Naive thymus-derived CD4-positive, alpha-beta T cell (primary cell): ENCODE measurements around the gene TIAM1. TPM values are rescaled to one million over a fixed set of nuclear protein-coding genes. Genes with fewer than 3 reads are reported as not detected.

Experiments used
- ATAC-seq: fragments of 150-1000 bp; cut with Tn5 transposase; 2 replicates; pipeline ENCODE4 v1.10.0; 2021; ENCODE audit warnings: mild to moderate bottlenecking, moderate library complexity
- CTCF ChIA-PET: fragments of 350-600 bp; sonication (Branson Sonifier 250); formaldehyde crosslinking; loops from one replicate; lab custom pipeline; 2021; ENCODE audit warnings: antibody characterized with exemption; lab: Charles Lee
- POLR2A ChIA-PET: fragments of 350-600 bp; sonication (Branson Sonifier 250); formaldehyde crosslinking; loops from one replicate; lab custom pipeline; 2021; ENCODE audit warnings: antibody characterized with exemption, inconsistent platforms; lab: Charles Lee
- DNase-seq, 9 donors: peaks; one replicate each; pipeline versions ENCODE4 v3.0.0 to v3.0.0-alpha.2; 2020 to 2022; ENCODE audit warnings: mixed read lengths in 1 of 9
- H3K27ac ChIP-seq: one replicate; pipeline ENCODE4 v1.7.0; 2013; ENCODE audit warnings: mild to moderate bottlenecking, low read depth, low read length, moderate library complexity
- H3K27me3 ChIP-seq, 2 donors: one replicate each; pipeline ENCODE4 v1.7.0; 2013; ENCODE audit warnings: low read length in 2 of 2, mild to moderate bottlenecking in 2 of 2, moderate library complexity in 2 of 2; ENCODE audit not compliant: control insufficient read depth in 2 of 2, insufficient read depth in 2 of 2
- H3K36me3 ChIP-seq, 3 experiments: 1 replicate in 2 of 3; 2 replicates in 1 of 3; pipeline ENCODE4 v1.7.0; 2013; ENCODE audit warnings: low read length in 3 of 3, mild to moderate bottlenecking in 3 of 3, moderate library complexity in 1 of 3; ENCODE audit not compliant: insufficient read depth in 3 of 3, control insufficient read depth in 2 of 3
- H3K4me1 ChIP-seq, 2 donors: one replicate each; pipeline ENCODE4 v1.7.0; 2013; ENCODE audit warnings: low read length in 2 of 2, mild to moderate bottlenecking in 2 of 2, moderate library complexity in 1 of 2; ENCODE audit not compliant: control insufficient read depth in 2 of 2, insufficient read depth in 2 of 2
- H3K4me3 ChIP-seq: 2 replicates; pipeline ENCODE4 v1.7.0; 2013; ENCODE audit warnings: mild to moderate bottlenecking, low read length
- H3K9me3 ChIP-seq, 3 experiments: 1 replicate in 2 of 3; 2 replicates in 1 of 3; pipeline ENCODE4 v1.7.0; 2013; ENCODE audit warnings: low read length in 3 of 3; ENCODE audit not compliant: control insufficient read depth in 2 of 3
- H3K27ac Mint-ChIP-seq, 9 donors: one replicate each; pipeline ENCODE4 v1.8.0; 2020 to 2022; ENCODE audit warnings: mixed read lengths in 9 of 9, mild to moderate bottlenecking in 8 of 9, moderate library complexity in 5 of 9, inconsistent platforms in 2 of 9
- H3K27me3 Mint-ChIP-seq, 5 donors: one replicate each; pipeline ENCODE4 v1.8.0; 2021 to 2022; ENCODE audit warnings: mixed read lengths in 5 of 5, mild to moderate bottlenecking in 1 of 5
- H3K36me3 Mint-ChIP-seq, 5 donors: one replicate each; pipeline ENCODE4 v1.8.0; 2020 to 2022; ENCODE audit warnings: mixed read lengths in 5 of 5, mild to moderate bottlenecking in 3 of 5, inconsistent platforms in 1 of 5
- H3K4me1 Mint-ChIP-seq, 7 donors: one replicate each; pipeline ENCODE4 v1.8.0; 2020 to 2022; ENCODE audit warnings: mixed read lengths in 7 of 7, mild to moderate bottlenecking in 3 of 7, inconsistent platforms in 1 of 7
- H3K4me3 Mint-ChIP-seq, 10 donors: one replicate each; pipeline ENCODE4 v1.8.0; 2020 to 2022; ENCODE audit warnings: mild to moderate bottlenecking in 10 of 10, mixed read lengths in 10 of 10, moderate library complexity in 6 of 10, inconsistent platforms in 2 of 10
- H3K9me3 Mint-ChIP-seq, 11 donors: one replicate each; pipeline ENCODE4 v1.8.0; 2020 to 2022; ENCODE audit warnings: mixed read lengths in 11 of 11, mild to moderate bottlenecking in 4 of 11, inconsistent platforms in 1 of 11, moderate library complexity in 1 of 11
- intact Hi-C, 2 donors: fragments of 100-400 bp; cut with micrococcal nuclease; formaldehyde crosslinking; loops; one replicate each; pipeline ENCODE4 v1.15.1; 2023
- polyA plus RNA-seq, 2 donors: library from polyadenylated mRNA; unstranded; fragments of 300-500 nt; fragmentation: Illumina TruSeq; gene quantifications; one replicate each; pipeline ENCODE4 v1.2.3, GENCODE V29; 2021
- total RNA-seq, 6 experiments: library from RNA in 5 of 6; stranded (reverse) in 5 of 6; gene quantifications; 1 replicate in 5 of 6; 2 replicates in 1 of 6; pipeline ENCODE4 v1.2.3 and lab custom pipeline; 2021 to 2026

The TIAM1 gene, protein sequence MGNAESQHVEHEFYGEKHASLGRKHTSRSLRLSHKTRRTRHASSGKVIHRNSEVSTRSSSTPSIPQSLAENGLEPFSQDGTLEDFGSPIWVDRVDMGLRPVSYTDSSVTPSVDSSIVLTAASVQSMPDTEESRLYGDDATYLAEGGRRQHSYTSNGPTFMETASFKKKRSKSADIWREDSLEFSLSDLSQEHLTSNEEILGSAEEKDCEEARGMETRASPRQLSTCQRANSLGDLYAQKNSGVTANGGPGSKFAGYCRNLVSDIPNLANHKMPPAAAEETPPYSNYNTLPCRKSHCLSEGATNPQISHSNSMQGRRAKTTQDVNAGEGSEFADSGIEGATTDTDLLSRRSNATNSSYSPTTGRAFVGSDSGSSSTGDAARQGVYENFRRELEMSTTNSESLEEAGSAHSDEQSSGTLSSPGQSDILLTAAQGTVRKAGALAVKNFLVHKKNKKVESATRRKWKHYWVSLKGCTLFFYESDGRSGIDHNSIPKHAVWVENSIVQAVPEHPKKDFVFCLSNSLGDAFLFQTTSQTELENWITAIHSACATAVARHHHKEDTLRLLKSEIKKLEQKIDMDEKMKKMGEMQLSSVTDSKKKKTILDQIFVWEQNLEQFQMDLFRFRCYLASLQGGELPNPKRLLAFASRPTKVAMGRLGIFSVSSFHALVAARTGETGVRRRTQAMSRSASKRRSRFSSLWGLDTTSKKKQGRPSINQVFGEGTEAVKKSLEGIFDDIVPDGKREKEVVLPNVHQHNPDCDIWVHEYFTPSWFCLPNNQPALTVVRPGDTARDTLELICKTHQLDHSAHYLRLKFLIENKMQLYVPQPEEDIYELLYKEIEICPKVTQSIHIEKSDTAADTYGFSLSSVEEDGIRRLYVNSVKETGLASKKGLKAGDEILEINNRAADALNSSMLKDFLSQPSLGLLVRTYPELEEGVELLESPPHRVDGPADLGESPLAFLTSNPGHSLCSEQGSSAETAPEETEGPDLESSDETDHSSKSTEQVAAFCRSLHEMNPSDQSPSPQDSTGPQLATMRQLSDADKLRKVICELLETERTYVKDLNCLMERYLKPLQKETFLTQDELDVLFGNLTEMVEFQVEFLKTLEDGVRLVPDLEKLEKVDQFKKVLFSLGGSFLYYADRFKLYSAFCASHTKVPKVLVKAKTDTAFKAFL (N-terminal part only)
- total RNA-seq (100 to 1,000 TPM in 1 of 5 experiments, 10 to 100 TPM in 4; 53.5 to 103 (median 83.8) TPM), polyA plus RNA-seq (10 to 100 TPM; 24.8 to 32.1 TPM), total RNA-seq (lab: John Stamatoyannopoulos, UW) (139 reads per million, percentile 89 among the genes with 10 or more reads in this experiment)

GRCh38 chr21:31343680-31344480 lies at the start of gene TIAM1:
TIAM1 (minus strand) TSS chr21:31344261; CDS start chr21:31266972, 77,289 bp downstream.
- Mint-ChIP-seq H3K4me3 (peak within 1 kb of the TSS; percentile 77 to 99 (median 86)), H3K4me1 (peaks cover 19 to 56% (median 31%) of the 10 kb centered on the region in 7 donors), H3K9me3 (peaks cover 0 to under 1% (median 0%) of the 10 kb centered on the region in 11 donors), H3K36me3 (peaks cover 0 to 25% (median 3%) of the 10 kb centered on the region in 5 donors), H3K27me3 (peaks cover 35 to 49% (median 42%) of the 10 kb centered on the region in 5 donors), H3K27ac (peak within 1 kb of the TSS in 6 of 9 donors; percentile 25 to 84 (median 76))
- ATAC-seq (peak; percentile 73), DNase-seq (no peak)
- no peaks in the 10 kb centered on the region for H3K9me3 ChIP-seq
- H3K27me3 ChIP-seq, result peaks cover 0 to 9% of the 10 kb centered on the region in 2 donors
- ChIA-PET CTCF (no interaction called here), POLR2A (no interaction called here)
- intact Hi-C loops, result no loop called here
- H3K36me3 ChIP-seq, result no peaks in the 10 kb centered on the region
- peaks cover 0 to 8% of the 10 kb centered on the region in 2 donors for H3K4me1 ChIP-seq
- no peak within 1 kb of the TSS for H3K27ac ChIP-seq
- H3K4me3 ChIP-seq, result peak within 1 kb of the TSS; percentile 34

GRCh38 chr21:31387560-31388186 lies 43.6 kb upstream of the TIAM1 start:
- Mint-ChIP-seq H3K36me3 (peaks cover 0 to 5% (median 0%) of the 10 kb centered on the region in 5 donors), H3K27ac (no peak overlapping the region), H3K4me3 (no peak overlapping the region), H3K9me3 (no peaks in the 10 kb centered on the region), H3K27me3 (peaks cover 0 to 6% (median 0%) of the 10 kb centered on the region in 5 donors), H3K4me1 (peaks cover 0 to 8% (median 0%) of the 10 kb centered on the region in 7 donors)
- intact Hi-C loops, result no loop called here
- H3K36me3 ChIP-seq, result no peaks in the 10 kb centered on the region
- POLR2A ChIA-PET, result no interaction called here
- H3K4me1 ChIP-seq, result no peaks in the 10 kb centered on the region
- DNase-seq (no peak), ATAC-seq (no peak)
- no peaks in the 10 kb centered on the region for H3K9me3 ChIP-seq
- H3K27me3 ChIP-seq, result no peaks in the 10 kb centered on the region
- no peak overlapping the region for H3K4me3 ChIP-seq
- no peak overlapping the region for H3K27ac ChIP-seq
- CTCF ChIA-PET, result no interaction called here

DNA sequence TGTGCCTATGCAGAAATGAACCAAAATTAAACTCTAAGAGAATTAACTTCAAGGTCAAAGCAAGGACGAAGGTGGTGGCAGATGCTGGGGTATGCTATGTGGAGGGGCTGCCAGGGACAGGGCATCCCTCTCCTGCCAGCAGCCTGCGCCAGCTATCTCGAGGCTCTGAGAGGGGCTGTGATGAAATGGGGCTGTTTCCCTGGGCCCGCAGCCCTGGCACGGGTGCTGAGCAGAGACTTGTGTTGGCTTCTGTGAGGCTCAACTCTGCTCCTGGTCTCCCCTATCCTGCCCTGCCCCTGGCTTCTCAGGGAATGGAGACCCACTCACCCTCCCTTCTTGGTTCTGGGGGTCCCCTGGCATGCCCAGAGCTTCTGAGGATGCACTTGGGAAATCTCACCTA lies 41.9 kb upstream of the TIAM1 start:
- ChIA-PET CTCF (no interaction called here), POLR2A (no interaction called here)
- H3K4me3 Mint-ChIP-seq, result no peak overlapping the region
- DNase-seq, result no peak
- peaks cover 0 to 12% (median 0%) of the 10 kb centered on the region in 5 donors for H3K36me3 Mint-ChIP-seq
- H3K9me3 ChIP-seq, result no peaks in the 10 kb centered on the region
- intact Hi-C loops, result no loop called here
- no peaks in the 10 kb centered on the region for H3K36me3 ChIP-seq
- no peak overlapping the region for H3K27ac Mint-ChIP-seq
- no peaks in the 10 kb centered on the region for H3K27me3 ChIP-seq
- no peak for ATAC-seq
- no peak overlapping the region for H3K4me3 ChIP-seq
- H3K27ac ChIP-seq, result no peak overlapping the region
- H3K4me1 Mint-ChIP-seq, result peaks cover 0 to 19% (median 9%) of the 10 kb centered on the region in 7 donors
- H3K27me3 Mint-ChIP-seq, result peaks cover 0 to 10% (median 0%) of the 10 kb centered on the region in 5 donors
- no peaks in the 10 kb centered on the region for H3K4me1 ChIP-seq
- H3K9me3 Mint-ChIP-seq, result peaks cover 0 to 2% (median 0%) of the 10 kb centered on the region in 11 donors

DNA sequence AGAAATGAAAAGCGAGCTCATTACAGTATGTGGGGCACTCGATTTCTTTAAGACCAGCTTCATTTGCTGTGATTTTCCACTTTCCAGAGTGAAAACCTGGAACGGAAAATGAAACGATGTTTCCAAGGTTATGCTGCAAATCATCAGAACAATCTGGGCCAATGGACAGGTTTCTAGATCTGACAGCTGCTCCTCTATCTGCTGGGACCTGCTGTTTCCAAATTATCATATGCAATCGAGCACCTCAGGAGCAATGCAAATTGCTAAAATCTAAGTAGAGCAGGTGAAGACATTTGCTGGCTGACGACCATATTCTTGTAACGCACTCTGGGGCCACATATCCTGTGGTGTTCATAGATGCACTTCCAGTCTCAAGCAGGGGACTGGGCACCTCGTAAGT lies 39.7 kb upstream of the TIAM1 start:
- no peak for DNase-seq
- intact Hi-C loops, result no loop called here
- peaks cover 0 to 19% (median 9%) of the 10 kb centered on the region in 7 donors for H3K4me1 Mint-ChIP-seq
- peaks cover 0 to 10% (median 0%) of the 10 kb centered on the region in 5 donors for H3K27me3 Mint-ChIP-seq
- Histone ChIP-seq H3K36me3 (no peaks in the 10 kb centered on the region), H3K4me1 (no peaks in the 10 kb centered on the region), H3K27me3 (no peaks in the 10 kb centered on the region), H3K4me3 (no peak overlapping the region), H3K9me3 (no peaks in the 10 kb centered on the region), H3K27ac (no peak overlapping the region)
- ChIA-PET CTCF (no interaction called here), POLR2A (no interaction called here)
- H3K27ac Mint-ChIP-seq, result no peak overlapping the region
- ATAC-seq, result no peak
- H3K9me3 Mint-ChIP-seq, result peaks cover 0 to 4% (median 0%) of the 10 kb centered on the region in 11 donors
- no peak overlapping the region for H3K4me3 Mint-ChIP-seq
- H3K36me3 Mint-ChIP-seq, result peaks cover 0 to 15% (median 4%) of the 10 kb centered on the region in 5 donors

DNA sequence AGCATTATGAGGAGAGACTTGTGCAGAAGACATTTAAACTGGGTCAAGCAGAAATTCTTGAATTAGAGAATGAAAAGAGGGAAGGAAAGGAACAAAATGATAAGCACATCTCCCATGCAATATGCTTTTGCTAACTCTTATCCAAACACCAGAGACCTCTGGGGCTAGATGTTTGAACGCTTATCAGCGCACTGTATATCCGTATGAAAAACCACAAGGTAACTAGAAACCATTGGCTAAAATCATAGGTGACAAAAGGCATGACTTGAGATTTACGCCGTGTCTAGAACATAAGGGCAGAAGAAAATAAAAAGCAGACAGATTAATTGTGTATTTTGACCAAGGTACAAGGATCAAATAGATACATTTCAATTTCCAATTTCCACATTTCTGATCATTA lies 38.0 kb upstream of the TIAM1 start:
- Mint-ChIP-seq H3K27ac (peak overlapping the region in 1 of 9 donors; percentile 4), H3K9me3 (peaks cover 0 to 4% (median 0%) of the 10 kb centered on the region in 11 donors), H3K4me3 (peak overlapping the region in 4 of 10 donors; percentile 1 to 46 (median 24)), H3K4me1 (peaks cover 0 to 19% (median 10%) of the 10 kb centered on the region in 7 donors), H3K27me3 (peaks cover 0 to 13% (median 0%) of the 10 kb centered on the region in 5 donors), H3K36me3 (peaks cover 0 to 22% (median 5%) of the 10 kb centered on the region in 5 donors)
- intact Hi-C loops, result no loop called here
- Histone ChIP-seq H3K27ac (no peak overlapping the region), H3K36me3 (no peaks in the 10 kb centered on the region), H3K27me3 (no peaks in the 10 kb centered on the region), H3K4me3 (no peak overlapping the region), H3K4me1 (no peaks in the 10 kb centered on the region), H3K9me3 (no peaks in the 10 kb centered on the region)
- DNase-seq (no peak), ATAC-seq (peak; percentile 55)
- CTCF ChIA-PET, result no interaction called here
- POLR2A ChIA-PET, result no interaction called here
